Body of pancreas (tissue), 4 donors: ENCODE measurements around the gene NRIP1.

Source experiments
- CTCF ChIP-seq, 7 experiments: fragments of 450-650 bp in 4 of 7; fragments of 200-600 bp in 3 of 7; sonication (generic) in 3 of 7; IDR thresholded peaks; one replicate each; pipeline ENCODE4 v1.5.1; 2016 to 2019; ENCODE audit warnings: antibody characterized with exemption in 7 of 7
- POLR2A ChIP-seq, 3 donors: fragments of 450-650 bp; IDR thresholded peaks; one replicate each; pipeline ENCODE4 v1.6.1; 2016; ENCODE audit warnings: antibody characterized with exemption in 3 of 3, mild to moderate bottlenecking in 2 of 3

- TF ChIP-seq POLR2A (IDR thresholded peaks at IDR 0.05) (no peak), CTCF (IDR thresholded peaks at IDR 0.05) (no peak)
Observed at GRCh38 chr21:15020797-15021196, 44.0 kb downstream of the NRIP1 start.
